NCI-H69 (cell line): ENCODE results near the gene CAPN5.
A peak's percentile ranks its signal among the peaks of the same experiment; 100 is the strongest.
"Not testable (repeated sequence)": the region's sequence is repeated elsewhere in the genome, so short reads cannot be mapped to it uniquely, and the experiment has no call there.

Experiments used
- DNase-seq: peaks from one replicate; lab custom pipeline; 2025; lab: John Stamatoyannopoulos, UW

CAPN5 gene

DNA sequence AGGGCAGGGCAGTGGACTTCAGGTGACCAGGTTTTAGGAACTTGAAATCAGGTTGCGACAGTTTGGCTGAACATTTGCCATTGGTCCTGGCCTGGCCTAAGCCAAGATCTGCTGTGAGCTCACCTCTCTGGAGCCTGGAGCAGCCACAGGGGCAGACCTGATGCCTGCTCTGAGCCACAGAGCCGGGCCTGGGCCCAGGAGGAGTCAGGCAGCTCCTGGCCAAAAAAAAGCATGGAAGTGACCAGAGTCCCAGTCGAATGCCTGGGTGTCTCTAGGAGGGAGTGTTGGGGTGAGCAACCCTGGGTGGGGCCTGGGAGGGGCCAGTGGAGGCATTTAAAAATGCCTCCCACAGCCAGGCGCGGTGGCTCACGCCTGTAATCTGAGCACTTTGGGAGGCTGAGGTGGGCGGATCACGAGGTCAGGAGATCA, 29.8 kb downstream of the CAPN5 start:
- no peak for DNase-seq

GRCh38 chr11:77097180-77097579, 30.4 kb downstream of the CAPN5 start:
- DNase-seq = not testable (repeated sequence)

DNA sequence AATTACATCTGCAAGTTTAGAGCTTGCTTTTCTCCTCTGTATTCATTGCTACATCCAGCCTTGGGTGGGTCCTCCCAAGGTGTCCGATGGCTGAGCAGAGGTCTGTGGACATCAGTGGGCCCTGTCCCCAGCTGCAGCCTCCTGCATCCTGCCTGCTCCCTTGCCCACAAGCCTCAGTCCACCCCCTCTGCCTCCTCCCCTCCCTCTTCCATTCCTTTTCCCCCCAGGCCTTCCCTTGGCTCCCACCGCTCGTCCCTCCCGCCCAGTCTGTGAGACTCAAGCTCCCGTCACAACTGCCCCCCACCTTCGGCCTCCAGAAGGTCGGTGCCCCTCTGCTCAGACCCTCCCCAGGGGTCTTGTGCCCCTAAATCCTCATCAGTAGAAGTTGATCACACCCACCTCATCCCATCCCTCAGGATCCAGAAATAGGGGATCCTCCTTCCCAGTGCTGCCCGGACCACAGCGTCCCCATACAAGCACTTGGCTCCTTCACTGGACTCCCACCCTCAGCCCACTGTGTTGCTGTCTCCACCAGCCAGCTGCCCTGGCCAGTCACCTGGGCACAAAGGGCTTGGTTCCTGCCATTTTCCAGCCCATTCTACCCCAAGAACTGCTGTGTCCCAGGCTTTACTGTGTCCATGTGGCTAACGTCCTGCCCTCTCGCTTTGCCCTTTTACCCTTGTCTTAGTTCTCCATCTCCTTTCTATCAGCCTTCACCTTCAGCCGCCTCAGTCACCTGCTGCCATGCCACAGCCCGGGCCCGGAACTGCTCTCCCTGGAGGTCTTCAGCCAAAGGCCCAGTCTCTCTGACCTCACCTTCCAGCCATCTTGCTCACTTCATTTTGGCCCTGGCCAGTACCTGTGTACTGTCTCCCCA, 33.6 kb downstream of the CAPN5 start:
- no peak for DNase-seq

GRCh38 chr11:77101043-77101537, 34.3 kb downstream of the CAPN5 start:
- peak; percentile 63 for DNase-seq

GRCh38 chr11:77102246-77103210, 35.8 kb downstream of the CAPN5 start, which contains the start of gene OMP:
TSS of gene OMP (plus strand) at chr11:77102840. CDS start at chr11:77102840, 0 bp downstream.
- no peak for DNase-seq

- DNase-seq = no peak
These were observed 36.5 kb downstream of the CAPN5 start for GRCh38 chr11:77103319-77103718.

DNA sequence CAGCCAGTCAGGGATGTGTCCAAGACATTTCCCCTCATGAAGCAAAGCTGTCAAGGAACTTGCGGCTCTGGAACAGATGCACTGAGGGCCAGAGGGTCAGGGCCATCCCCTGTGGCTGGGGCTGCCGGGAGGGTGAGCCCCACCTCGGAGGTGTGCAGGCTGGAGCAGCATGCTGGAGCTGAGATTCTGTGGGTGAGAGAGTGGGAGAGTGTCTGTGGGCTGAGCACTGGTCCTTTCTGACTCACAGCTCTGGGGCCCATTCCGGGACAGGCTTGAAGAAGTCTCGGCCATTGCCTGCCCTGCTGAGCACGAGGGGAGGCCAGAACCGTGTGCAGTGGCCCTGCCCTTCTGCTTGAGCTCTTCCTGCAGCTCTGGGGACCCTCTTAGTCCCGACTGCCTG, 38.0 kb downstream of the CAPN5 start:
- no peak for DNase-seq

GRCh38 chr11:77106321-77106720, 39.5 kb downstream of the CAPN5 start:
- DNase-seq = peak; percentile 37

DNA sequence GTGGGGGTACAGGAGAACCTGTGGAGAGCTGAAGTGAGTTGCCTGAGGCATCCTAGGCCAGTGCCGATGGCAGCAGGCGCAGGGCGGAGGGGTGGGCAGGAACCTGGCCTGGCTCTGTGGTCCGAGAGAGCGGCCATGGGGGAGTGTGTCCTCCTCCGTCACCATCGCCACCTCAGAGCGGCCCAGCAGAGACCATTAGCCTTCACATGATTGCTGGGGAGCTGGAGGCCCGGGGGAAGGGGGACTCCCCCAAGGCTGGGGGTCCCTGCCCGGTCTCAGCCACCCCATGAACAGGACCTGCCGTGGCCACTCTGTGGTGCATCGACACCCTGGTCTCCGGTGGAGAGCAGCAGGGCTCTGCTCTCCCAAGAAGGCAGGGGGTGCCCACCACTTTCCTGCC, 40.0 kb downstream of the CAPN5 start:
- DNase-seq = no peak

- peak; percentile 66 for DNase-seq
These were observed 41.2 kb downstream of the CAPN5 start for GRCh38 chr11:77107950-77108349.

DNA sequence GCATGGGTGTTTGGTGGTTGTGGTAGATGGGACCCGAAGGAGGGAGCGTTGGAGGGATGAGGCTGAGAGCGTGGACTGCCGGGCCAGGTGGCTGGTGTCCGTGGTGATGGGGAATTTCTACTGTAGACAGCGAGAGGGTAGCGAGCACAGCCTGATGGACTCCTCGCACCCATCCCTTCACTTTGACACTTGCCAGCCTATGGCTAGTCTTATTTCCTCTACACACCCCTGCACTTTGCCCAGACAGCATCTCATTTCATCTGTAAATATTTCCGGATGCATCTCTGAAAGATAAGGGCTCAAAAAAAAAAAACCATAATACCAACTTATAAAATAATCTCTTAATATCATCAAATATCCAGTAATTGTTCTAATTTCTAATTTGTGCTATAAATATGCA, 41.7 kb downstream of the CAPN5 start:
- no peak for DNase-seq

DNA sequence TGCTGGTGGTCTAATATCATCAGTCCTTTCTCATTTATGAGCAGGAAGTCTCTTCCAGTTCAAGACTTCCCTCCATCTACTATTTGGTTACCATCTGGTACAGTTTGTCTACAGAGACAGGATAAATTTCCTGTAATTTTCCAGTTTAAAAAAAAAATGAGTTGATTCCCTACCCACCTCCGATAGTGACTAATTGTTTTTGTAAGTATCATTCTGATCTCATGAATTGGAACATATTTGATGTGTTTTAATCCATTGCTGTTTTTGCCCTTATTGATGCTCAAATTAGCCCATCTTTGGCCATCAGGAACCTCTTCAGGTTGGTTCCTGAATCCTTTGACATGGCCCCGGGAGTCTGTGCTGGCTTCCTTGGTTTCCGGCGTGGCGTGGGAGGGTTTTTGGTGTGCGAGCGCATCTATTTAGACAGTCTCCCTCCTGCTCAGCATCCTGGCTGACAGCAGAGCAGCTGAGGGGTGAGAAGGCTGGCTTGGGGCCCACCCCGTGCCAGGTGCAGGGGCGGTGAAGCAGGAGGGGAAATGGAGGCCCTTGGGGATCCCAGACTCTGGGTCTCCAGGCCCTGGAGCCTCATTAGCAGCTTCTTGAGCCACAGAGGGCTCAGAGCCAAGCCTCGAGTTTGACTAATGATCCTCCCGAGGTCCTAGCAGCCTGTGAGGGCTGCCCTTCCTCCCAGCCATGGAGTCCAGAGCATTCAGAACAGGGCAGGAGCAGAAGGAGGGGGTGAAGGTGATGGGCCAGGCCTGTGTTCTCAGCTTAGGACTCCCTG, 42.7 kb downstream of the CAPN5 start:
- DNase-seq = peak; percentile 94

DNA sequence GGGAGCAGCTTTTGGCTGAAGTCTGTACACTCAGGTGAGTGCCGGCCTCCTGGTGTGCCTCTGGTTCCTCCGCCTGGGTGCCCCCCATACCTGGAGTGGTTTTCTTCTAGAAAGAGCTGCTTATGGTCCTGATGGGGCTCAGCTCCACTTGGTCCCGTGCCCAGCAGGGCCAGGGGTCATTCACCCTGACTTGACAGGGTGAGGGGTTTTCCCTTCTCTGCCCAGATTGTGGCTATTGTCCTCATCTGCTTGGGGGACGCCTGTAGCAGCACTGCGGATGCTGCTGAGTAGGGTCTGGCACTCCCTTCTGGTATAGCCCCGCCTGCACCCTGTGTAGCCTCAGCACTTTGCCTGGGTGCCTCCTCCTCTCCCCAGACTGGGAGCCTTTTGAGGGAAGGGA, 44.1 kb downstream of the CAPN5 start:
- peak; percentile 60 for DNase-seq

DNA sequence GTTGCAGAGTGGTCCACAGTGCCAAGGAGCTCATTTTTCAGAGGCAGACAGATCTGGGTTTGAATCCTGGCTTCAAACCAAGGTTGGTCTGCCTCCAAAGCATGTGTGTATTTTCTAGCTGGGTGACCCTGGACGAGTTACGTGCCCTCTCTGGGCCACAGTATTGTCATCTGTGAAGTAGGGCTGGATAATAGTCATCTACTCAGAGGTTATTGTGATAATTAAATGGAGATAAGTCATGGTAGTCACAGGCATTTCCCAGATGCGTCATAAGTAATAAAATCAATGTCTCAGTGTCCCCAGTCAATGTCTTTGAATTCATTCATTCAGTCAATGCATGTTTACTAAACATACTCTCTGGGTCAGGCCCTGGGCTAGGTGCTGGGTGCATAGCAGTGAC, 44.5 kb downstream of the CAPN5 start:
- DNase-seq = no peak

DNA sequence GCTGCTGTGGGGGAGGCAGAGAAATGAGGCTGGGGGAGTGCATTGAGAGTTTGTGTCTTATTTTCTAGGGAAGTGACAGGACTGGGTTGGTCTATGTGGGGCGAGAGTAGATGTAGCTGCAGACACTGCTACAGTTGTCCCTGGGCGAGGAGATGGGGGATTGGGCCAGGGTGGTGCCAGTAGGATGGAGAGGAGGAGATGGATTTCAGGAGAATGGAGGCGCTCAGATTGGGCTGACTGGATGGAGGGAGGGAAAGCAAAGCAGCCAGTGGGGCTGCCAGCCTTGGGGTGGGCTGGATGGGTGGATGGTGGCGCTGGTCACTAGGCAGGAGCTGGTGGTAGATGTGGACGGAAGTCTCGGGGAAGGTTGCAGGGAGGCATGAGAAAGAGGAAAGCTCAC, 45.2 kb downstream of the CAPN5 start:
- no peak for DNase-seq

GRCh38 chr11:77112641-77113381, 46.0 kb downstream of the CAPN5 start:
- no peak for DNase-seq

GRCh38 chr11:77113382-77114088, 46.8 kb downstream of the CAPN5 start:
- peak; percentile 69 for DNase-seq

DNA sequence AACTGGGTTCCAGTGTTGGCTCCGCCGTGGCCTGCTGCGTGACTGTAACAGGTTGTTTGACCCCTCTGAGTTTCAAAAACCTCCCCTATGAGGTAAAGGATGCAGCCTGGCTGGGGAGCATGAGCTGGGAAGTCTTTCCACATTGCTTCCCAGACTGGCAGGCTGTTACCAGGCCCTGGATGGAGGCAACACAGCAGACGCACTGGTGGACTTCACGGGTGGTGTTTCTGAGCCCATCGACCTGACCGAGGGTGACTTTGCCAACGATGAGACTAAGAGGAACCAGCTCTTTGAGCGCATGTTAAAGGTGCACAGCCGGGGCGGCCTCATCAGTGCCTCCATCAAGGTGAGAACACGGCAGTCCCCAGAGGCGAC, 47.3 kb downstream of the CAPN5 start:
- DNase-seq = no peak

DNA sequence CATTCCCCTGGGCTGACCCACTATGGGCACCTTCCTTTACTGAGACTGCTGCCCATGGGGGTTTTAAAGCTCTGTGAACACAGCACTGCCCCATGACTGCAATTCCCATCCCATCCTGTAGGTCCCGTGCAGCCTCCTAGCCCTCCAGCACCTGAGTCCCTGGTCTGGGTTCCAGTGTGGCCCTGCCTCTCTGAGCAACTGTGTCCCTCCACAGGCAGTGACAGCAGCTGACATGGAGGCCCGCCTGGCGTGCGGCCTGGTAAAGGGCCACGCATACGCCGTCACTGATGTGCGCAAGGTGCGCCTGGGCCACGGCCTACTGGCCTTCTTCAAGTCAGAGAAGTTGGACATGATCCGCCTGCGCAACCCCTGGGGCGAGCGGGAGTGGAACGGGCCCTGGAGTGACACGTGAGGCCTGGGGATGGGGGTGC, 48.4 kb downstream of the CAPN5 start:
- DNase-seq = peak; percentile 16

- DNase-seq = no peak
These were observed 49.2 kb downstream of the CAPN5 start for GRCh38 chr11:77115956-77116355.
